ENCODE data around the gene IL23R. TPM values are rescaled to one million over a fixed set of nuclear protein-coding genes. Genes with fewer than 3 reads are reported as not detected.

The IL23R gene
- total and polyA plus RNA-seq, 2 of the 8 experiments (the other 6 are each of a cell fraction or from before 2014, with no cell fraction given) = not detected

DNA sequence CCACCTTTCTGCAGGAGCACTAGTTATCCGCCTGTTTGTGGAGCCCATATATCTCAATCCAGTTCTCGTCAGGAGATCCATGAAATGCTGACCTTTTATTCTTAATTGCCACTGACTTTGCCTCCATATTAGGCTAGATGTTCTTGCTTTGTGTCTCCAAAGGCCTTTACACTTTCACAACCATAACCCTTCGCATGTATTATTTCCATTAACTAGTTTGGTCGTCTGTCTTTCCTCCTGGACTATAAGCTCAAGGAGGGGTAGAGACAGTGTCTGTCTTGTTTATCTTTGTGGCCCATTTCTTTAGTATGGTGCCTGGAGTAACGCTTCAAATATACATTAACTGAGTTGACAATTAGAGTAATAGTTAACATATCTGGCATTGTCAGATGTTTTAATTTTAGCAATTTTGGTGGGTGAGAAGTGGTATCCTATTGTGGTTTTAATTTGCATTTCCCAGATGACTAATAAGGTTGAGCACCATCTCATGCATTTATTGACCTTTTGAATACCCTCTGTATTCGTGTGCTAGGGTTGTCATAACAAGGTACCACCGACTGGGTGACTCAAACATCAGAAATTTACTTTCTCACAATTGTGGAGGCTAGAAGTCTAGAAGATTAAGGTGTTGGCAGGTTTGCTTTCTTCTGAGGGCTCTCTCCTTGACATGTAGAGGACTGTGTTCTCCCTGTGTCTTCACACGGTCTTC lies 119.7 kb downstream of the IL23R start (continued):
- TF ChIP-seq TAF7 (optimal IDR thresholded peaks at IDR 0.05; ENCODE audit: borderline replicate concordance, low read depth, low read length) (no peak), NRF1 (IDR thresholded peaks at IDR 0.05; ENCODE audit: low read depth, low read length) (no peak), HDAC6 (IDR thresholded peaks at IDR 0.05; ENCODE audit: low read depth, low read length) (no peak), TEAD4 (IDR thresholded peaks at IDR 0.05; ENCODE audit: low read depth, low read length) (no peak), RBBP5 (IDR thresholded peaks at IDR 0.05; ENCODE audit: borderline replicate concordance, low read depth, low read length) (no peak), RXRA (IDR thresholded peaks at IDR 0.05; ENCODE audit: insufficient read depth, low read depth, low read length) (no peak), CREB1 (IDR thresholded peaks at IDR 0.05) (no peak), KDM1A (IDR thresholded peaks at IDR 0.05; ENCODE audit: borderline replicate concordance, low read length) (no peak), HDAC2 (IDR thresholded peaks at IDR 0.05; ENCODE audit: borderline replicate concordance in 1 of 2, low read depth in 2 of 2, low read length in 2 of 2) (no peak), YY1 (IDR thresholded peaks at IDR 0.05; ENCODE audit: low read depth, low read length) (no peak), EP300 (IDR thresholded peaks at IDR 0.05; ENCODE audit: borderline replicate concordance in 1 of 2, low read depth in 2 of 2, low read length in 2 of 2) (no peak)

All from H1 (cell line).